Measurements from ENCODE around the gene DYNLT2B.
"Not testable (repeated sequence)": the region's sequence is repeated elsewhere in the genome, so short reads cannot be mapped to it uniquely, and the experiment has no call there.

Gene DYNLT2B

DNA sequence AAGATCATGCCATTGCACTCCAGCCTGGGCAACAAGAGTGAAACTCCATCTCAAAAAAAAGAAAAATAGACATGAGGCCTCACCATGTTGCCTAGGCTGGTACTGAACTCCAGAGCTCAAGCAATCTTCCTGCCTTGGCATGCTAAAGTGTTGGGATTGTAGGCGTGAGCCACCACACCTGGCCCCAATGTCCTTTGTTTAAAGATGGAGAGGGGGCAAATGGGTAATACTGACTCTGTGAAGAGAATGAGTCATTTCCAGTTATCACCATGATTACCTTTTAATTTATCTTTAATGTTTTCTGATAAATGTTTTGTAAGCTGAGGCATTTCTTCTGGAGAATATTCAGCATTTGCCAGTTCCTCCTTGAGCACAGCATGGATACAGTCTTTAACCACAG, 2.2 kb downstream of the DYNLT2B start:
- Histone ChIP-seq H3K27me3 (replicated peaks; ENCODE audit: insufficient read depth, low read length) (no peaks in the 10 kb centered on the region), H2AFZ (ENCODE audit: low read length) (no peak overlapping the region), H3F3A (ENCODE audit: insufficient read depth, low read length) (peaks cover 13% of the 10 kb centered on the region), H3K4me2 (ENCODE audit: low read depth, low read length) (no peak overlapping the region), H4K20me1 (ENCODE audit: insufficient read depth, low read length) (no peaks in the 10 kb centered on the region), H3K9ac (ENCODE audit: low read length) (no peak overlapping the region), H3K27ac (ENCODE audit: low read length) (no peak overlapping the region), H3K79me2 (ENCODE audit: low read length) (peaks cover 7% of the 10 kb centered on the region), H3K9me2 (replicated peaks; ENCODE audit: insufficient read depth, low read length) (no peaks in the 10 kb centered on the region), H3K4me3 (ENCODE audit: low read length) (no peak overlapping the region), H3K36me3 (replicated peaks; ENCODE audit: insufficient read depth, low read length) (no peaks in the 10 kb centered on the region), H3K9me3 (replicated peaks; ENCODE audit: insufficient read depth, low read length) (no peaks in the 10 kb centered on the region), H3K4me1 (ENCODE audit: low read length) (no peaks in the 10 kb centered on the region)
- no peak for DNase-seq
- TF ChIP-seq, protein P1, sequence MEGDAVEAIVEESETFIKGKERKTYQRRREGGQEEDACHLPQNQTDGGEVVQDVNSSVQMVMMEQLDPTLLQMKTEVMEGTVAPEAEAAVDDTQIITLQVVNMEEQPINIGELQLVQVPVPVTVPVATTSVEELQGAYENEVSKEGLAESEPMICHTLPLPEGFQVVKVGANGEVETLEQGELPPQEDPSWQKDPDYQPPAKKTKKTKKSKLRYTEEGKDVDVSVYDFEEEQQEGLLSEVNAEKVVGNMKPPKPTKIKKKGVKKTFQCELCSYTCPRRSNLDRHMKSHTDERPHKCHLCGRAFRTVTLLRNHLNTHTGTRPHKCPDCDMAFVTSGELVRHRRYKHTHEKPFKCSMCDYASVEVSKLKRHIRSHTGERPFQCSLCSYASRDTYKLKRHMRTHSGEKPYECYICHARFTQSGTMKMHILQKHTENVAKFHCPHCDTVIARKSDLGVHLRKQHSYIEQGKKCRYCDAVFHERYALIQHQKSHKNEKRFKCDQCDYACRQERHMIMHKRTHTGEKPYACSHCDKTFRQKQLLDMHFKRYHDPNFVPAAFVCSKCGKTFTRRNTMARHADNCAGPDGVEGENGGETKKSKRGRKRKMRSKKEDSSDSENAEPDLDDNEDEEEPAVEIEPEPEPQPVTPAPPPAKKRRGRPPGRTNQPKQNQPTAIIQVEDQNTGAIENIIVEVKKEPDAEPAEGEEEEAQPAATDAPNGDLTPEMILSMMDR (IDR thresholded peaks at IDR 0.05; ENCODE audit: low read length) = no peak
- TF ChIP-seq EZH2phosphoT487 (IDR thresholded peaks at IDR 0.05; ENCODE audit: low read length) (no peak), EZH2 (optimal IDR thresholded peaks at IDR 0.05; ENCODE audit: low read depth, low read length) (no peak)

DNA sequence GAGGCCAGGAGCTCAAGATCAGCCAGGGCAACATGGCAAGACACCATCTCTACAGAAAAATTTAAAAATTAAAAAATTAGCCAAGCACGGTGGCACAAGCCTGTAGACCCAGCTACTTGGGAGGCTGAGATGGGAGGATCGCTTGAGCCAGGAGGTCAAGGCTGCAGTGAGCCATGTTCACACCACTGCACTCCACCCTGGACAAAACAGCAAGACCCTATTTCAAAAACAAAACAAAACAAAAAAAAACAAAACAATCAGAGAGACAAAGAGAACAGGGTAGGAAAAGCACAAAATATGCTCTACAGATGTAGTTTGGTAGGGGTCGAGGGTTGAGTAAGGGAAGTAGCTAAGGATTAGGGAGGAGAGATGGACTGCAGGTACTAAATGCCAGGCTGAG, 3.4 kb downstream of the DYNLT2B start:
- no peak for TF ChIP-seq EZH2phosphoT487 (IDR thresholded peaks at IDR 0.05; ENCODE audit: low read length)
- no peak for TF ChIP-seq EZH2 (optimal IDR thresholded peaks at IDR 0.05; ENCODE audit: low read depth, low read length)
- TF ChIP-seq, protein P1 (IDR thresholded peaks at IDR 0.05; ENCODE audit: low read length) = no peak
- Histone ChIP-seq H3F3A (ENCODE audit: insufficient read depth, low read length) (peaks cover 13% of the 10 kb centered on the region), H3K9me2 (replicated peaks; ENCODE audit: insufficient read depth, low read length) (no peaks in the 10 kb centered on the region), H3K27ac (ENCODE audit: low read length) (no peak overlapping the region), H4K20me1 (ENCODE audit: insufficient read depth, low read length) (no peaks in the 10 kb centered on the region), H3K9ac (ENCODE audit: low read length) (no peak overlapping the region), H3K9me3 (replicated peaks; ENCODE audit: insufficient read depth, low read length) (no peaks in the 10 kb centered on the region), H3K27me3 (replicated peaks; ENCODE audit: insufficient read depth, low read length) (no peaks in the 10 kb centered on the region), H2AFZ (ENCODE audit: low read length) (no peak overlapping the region), H3K4me3 (ENCODE audit: low read length) (no peak overlapping the region), H3K36me3 (replicated peaks; ENCODE audit: insufficient read depth, low read length) (no peaks in the 10 kb centered on the region), H3K4me1 (ENCODE audit: low read length) (no peaks in the 10 kb centered on the region), H3K79me2 (ENCODE audit: low read length) (peaks cover 7% of the 10 kb centered on the region), H3K4me2 (ENCODE audit: low read depth, low read length) (no peak overlapping the region)
- no peak for DNase-seq

DNA sequence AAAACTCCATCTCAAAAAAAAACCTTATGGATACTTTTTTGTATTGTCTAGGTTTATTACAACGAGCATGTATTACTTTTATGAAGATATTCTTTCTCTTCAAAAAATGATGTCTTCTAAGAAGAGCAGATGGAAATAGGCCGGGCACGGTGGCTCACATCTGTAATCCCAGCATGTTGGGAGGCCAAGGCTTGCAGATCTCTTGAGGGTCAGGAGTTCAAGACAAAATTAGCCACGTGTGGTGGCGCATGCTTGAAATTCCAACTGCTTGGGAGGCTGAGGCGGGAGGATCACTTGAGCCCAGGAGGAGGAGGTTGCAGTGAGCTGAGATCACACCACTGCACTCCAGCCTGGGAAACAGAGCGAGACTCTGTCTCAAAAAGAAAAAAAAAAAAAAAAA, 4.0 kb downstream of the DYNLT2B start:
- peaks cover 13% of the 10 kb centered on the region for H3F3A ChIP-seq (ENCODE audit: insufficient read depth, low read length)
- not testable (repeated sequence) for H3K79me2 ChIP-seq (ENCODE audit: low read length); H3K4me1 ChIP-seq (ENCODE audit: low read length); H3K4me3 ChIP-seq (ENCODE audit: low read length); DNase-seq; H3K9me3 ChIP-seq (replicated peaks; ENCODE audit: insufficient read depth, low read length); H3K9me2 ChIP-seq (replicated peaks; ENCODE audit: insufficient read depth, low read length); H3K27ac ChIP-seq (ENCODE audit: low read length); H3K4me2 ChIP-seq (ENCODE audit: low read depth, low read length); H4K20me1 ChIP-seq (ENCODE audit: insufficient read depth, low read length); H3K9ac ChIP-seq (ENCODE audit: low read length); H3K27me3 ChIP-seq (replicated peaks; ENCODE audit: insufficient read depth, low read length); H2AFZ ChIP-seq (ENCODE audit: low read length); H3K36me3 ChIP-seq (replicated peaks; ENCODE audit: insufficient read depth, low read length)

DNA sequence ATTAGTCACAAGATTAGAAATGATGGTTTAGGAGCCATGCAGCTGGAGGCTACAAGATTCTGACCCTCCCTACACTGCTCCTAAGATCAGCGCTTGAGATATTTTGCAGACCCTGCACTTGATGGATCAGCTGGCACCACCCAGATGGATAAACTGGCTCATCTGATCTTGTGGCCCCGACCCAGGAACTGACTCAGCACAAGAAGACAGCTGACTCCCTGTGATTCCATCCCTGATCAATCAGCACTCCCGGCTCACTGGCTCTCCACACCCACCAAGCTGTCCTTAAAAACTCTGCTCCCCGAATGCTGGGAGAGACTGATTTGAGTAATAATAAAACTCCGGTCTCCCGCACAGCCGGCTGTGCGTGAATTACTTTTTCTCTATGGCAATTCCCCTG, 15.1 kb downstream of the DYNLT2B start:
- not testable (repeated sequence) for H2AFZ ChIP-seq (ENCODE audit: low read length); H3K9ac ChIP-seq (ENCODE audit: low read length); H3F3A ChIP-seq (ENCODE audit: insufficient read depth, low read length); H3K4me3 ChIP-seq (ENCODE audit: low read length); H3K4me2 ChIP-seq (ENCODE audit: low read depth, low read length); H3K79me2 ChIP-seq (ENCODE audit: low read length); H3K36me3 ChIP-seq (replicated peaks; ENCODE audit: insufficient read depth, low read length); DNase-seq; H3K27me3 ChIP-seq (replicated peaks; ENCODE audit: insufficient read depth, low read length); H4K20me1 ChIP-seq (ENCODE audit: insufficient read depth, low read length); H3K27ac ChIP-seq (ENCODE audit: low read length); H3K4me1 ChIP-seq (ENCODE audit: low read length); H3K9me3 ChIP-seq (replicated peaks; ENCODE audit: insufficient read depth, low read length); H3K9me2 ChIP-seq (replicated peaks; ENCODE audit: insufficient read depth, low read length)

DNA sequence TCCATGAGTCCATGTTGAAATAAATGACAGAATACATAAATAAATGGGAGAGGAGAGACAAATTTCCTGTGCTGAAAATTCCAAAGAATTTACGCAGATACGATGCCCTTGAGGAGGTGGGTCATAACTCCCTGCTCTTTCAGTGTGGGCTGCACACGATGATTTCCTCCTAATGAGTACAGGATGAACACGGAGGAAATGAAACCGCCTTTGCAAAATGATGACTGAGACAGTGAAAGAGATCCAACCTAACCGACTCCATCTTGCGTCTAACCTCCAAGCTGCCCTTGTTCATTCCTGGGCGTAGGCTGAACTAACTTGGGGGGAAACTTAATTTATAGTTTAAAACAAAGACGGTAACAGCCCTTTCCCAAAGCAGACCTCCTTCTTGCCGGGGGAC, 15.5 kb downstream of the DYNLT2B start:
- not testable (repeated sequence) for H3K36me3 ChIP-seq (replicated peaks; ENCODE audit: insufficient read depth, low read length)

More for the DNA sequence above, 15.5 kb downstream of the DYNLT2B start:
- not testable (repeated sequence) for H3K27me3 ChIP-seq (replicated peaks; ENCODE audit: insufficient read depth, low read length); H3K4me2 ChIP-seq (ENCODE audit: low read depth, low read length); H3K9me2 ChIP-seq (replicated peaks; ENCODE audit: insufficient read depth, low read length); H3K79me2 ChIP-seq (ENCODE audit: low read length); H3K9me3 ChIP-seq (replicated peaks; ENCODE audit: insufficient read depth, low read length); H3K4me1 ChIP-seq (ENCODE audit: low read length); H3K4me3 ChIP-seq (ENCODE audit: low read length); H3K27ac ChIP-seq (ENCODE audit: low read length); H3F3A ChIP-seq (ENCODE audit: insufficient read depth, low read length); H4K20me1 ChIP-seq (ENCODE audit: insufficient read depth, low read length); H2AFZ ChIP-seq (ENCODE audit: low read length); H3K9ac ChIP-seq (ENCODE audit: low read length); DNase-seq

Measured in MM.1S (cell line).